ENCODE results near the gene MCHR2.

Gene MCHR2

DNA sequence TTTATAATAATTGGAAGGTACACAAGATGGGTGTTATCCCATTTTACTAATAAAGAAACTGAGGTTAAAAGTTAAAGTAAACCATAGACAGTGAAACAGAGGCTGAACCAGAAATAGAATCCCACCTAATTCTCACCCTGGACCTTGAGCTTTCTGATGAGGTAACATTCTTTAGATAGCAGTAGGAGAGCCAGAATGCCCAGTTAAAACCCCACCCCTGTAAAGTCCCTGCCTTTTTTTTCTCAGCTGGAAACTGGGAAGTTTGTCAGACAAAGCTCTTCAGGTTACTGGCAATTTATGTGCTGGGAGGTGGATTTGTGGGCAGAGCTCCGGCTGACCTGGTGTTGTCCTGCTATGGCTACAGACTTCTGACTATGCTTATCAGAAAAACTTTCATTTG, 1.9 kb upstream of the MCHR2 start:
- no peak overlapping the region for H3K27ac ChIP-seq
- TF ChIP-seq ZFX (IDR thresholded peaks at IDR 0.05): no peak
- TF ChIP-seq, protein P1, sequence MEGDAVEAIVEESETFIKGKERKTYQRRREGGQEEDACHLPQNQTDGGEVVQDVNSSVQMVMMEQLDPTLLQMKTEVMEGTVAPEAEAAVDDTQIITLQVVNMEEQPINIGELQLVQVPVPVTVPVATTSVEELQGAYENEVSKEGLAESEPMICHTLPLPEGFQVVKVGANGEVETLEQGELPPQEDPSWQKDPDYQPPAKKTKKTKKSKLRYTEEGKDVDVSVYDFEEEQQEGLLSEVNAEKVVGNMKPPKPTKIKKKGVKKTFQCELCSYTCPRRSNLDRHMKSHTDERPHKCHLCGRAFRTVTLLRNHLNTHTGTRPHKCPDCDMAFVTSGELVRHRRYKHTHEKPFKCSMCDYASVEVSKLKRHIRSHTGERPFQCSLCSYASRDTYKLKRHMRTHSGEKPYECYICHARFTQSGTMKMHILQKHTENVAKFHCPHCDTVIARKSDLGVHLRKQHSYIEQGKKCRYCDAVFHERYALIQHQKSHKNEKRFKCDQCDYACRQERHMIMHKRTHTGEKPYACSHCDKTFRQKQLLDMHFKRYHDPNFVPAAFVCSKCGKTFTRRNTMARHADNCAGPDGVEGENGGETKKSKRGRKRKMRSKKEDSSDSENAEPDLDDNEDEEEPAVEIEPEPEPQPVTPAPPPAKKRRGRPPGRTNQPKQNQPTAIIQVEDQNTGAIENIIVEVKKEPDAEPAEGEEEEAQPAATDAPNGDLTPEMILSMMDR (conservative IDR thresholded peaks at IDR 0.05): no peak

DNA sequence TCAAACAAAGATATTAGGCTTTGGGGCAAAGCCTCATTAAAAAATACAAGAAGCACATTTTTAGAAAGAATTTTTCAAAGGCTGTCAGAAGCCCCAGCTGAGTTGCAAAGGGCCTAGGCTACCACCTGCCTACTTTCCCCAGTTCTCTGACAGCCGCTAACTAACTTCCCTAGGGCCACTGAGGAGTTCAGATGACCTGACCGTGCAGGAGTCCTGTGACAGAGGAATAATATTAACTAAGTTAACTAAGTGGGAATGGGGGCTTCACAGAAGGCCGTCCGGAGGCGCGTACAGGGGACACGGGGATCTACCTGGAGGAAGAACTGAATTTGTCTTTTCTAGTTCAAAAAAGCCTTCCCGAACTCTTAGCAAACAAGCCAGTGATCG, 884 bp downstream of the MCHR2 start:
- H3K27ac ChIP-seq: no peak overlapping the region
- TF ChIP-seq ZFX (IDR thresholded peaks at IDR 0.05): no peak
- TF ChIP-seq, protein P1 (conservative IDR thresholded peaks at IDR 0.05): no peak

DNA sequence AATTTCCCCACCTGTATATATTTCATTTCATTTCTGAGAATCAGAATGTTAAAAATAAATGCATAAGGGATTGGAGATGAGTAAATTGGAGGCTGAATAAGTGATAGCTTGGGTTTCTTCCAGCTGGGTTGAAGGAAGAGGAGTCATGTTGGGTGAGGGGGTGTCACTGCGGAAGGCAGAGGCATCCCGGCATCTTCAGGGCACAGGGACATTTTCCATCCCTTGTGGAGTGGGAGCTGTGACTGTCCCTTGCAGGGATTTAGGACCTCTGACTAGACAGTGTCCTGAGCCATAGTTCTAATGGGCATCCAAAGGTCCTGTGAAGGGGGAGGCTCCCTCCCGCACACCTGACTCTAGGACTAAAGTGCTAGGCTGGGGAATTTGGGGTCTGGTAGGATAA, 2.1 kb downstream of the MCHR2 start:
- H3K27ac ChIP-seq: no peak overlapping the region
- TF ChIP-seq, protein P1 (conservative IDR thresholded peaks at IDR 0.05): no peak
- TF ChIP-seq ZFX (IDR thresholded peaks at IDR 0.05): no peak

DNA sequence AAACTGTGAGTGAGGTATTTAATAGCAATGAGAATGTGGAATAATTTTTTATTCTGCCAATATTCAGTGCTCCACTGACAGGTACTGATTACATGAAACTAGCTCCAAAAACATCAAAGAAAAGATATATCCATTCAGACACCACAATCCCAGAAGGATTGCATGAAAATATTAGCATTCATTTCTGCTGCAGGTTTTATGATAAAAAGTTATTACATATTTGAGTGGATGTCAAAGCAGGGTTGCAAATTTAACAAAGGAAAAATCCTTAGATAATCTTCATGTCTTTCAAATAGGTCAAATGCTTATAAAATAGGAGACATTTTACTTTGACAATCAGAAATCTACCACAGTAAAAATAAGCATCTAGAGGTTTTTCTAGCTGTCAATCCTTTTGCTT, 13.3 kb downstream of the MCHR2 start:
- H3K27ac ChIP-seq: no peak overlapping the region
- TF ChIP-seq ZFX (IDR thresholded peaks at IDR 0.05): no peak
- TF ChIP-seq, protein P1 (conservative IDR thresholded peaks at IDR 0.05): no peak

DNA sequence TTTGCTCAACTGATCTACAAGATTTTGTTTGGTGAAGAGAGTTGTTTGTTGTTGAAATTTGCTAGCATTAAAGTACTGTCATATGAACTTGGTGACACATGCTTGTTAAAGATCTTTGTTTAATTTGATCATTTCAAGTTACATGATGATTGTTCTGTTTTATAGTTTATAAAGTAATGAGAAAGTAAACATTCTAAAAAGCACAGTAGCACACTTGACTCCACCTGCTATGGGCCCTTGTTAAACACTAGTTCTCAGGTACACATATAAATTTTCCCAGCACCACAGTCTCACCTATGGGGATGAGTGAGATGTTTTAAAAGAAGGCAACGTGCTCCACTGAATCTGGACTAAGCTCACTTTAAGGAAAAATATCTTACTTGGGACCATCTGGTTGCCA, 14.1 kb downstream of the MCHR2 start:
- TF ChIP-seq ZFX (IDR thresholded peaks at IDR 0.05): no peak
- TF ChIP-seq, protein P1 (conservative IDR thresholded peaks at IDR 0.05): no peak

DNA sequence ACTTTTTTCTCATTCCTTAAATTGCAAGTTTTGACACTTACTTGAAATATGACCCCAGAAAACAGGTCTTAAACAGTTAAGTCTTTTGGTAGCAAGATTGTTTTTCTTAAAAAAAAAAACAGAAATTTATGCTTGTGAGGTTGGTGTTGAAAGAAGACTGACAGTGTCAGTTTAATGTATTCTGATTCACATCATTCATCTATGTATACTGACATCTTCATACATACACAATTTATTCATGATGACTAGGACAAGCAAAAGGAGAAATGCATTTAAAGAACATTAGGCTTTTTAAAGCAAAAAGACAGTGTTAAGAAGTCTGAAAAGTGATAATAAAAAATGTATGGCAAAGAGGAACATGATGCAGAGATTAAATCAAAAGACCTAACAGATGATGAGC, 27.0 kb downstream of the MCHR2 start:
- no peak for TF ChIP-seq ZFX (IDR thresholded peaks at IDR 0.05)
- TF ChIP-seq, protein P1 (conservative IDR thresholded peaks at IDR 0.05): no peak
- H3K27ac ChIP-seq: no peak overlapping the region

More for the DNA sequence above, 14.1 kb downstream of the MCHR2 start:
- H3K27ac ChIP-seq: no peak overlapping the region

DNA sequence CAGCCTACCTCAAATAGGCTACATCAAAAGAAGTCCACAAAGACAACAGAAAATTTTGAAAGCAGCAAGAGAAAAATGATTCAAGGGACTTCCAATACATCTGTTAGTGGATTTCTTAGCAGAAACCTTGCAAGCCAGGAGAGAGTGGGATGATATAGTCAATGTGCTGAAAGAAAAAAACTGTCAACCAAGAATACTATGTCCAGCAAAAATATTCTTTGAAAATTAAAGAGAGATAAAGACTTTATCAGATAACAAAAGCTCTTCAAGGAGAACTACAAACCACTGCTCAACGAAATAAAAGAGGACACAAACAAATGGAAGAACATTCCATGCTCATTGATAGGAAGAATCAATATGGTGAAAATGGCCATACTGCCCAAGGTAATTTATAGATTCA, 34.0 kb downstream of the MCHR2 start:
- TF ChIP-seq, protein P1 (conservative IDR thresholded peaks at IDR 0.05): no peak
- H3K27ac ChIP-seq: no peak overlapping the region

Data from C4-2B (cell line).